Hippocampal formation (tissue), 2 donors: ENCODE results near the gene CLRN3.

Experiments used
- DNase-seq, 2 donors: peaks; one replicate each; lab custom pipeline; 2025; lab: John Stamatoyannopoulos, UW

Gene CLRN3

GRCh38 chr10:127892743-127893142 is at the start of gene CLRN3:
TSS of gene CLRN3 (minus strand) at chr10:127892941. CDS start at chr10:127892784, 157 bp downstream.
- DNase-seq, result no peak

- no peak for DNase-seq
These were observed 48.3 kb upstream of the CLRN3 start for GRCh38 chr10:127940866-127941640.

- no peak for DNase-seq
These were observed 47.1 kb upstream of the CLRN3 start for GRCh38 chr10:127939786-127940330.

- peak in 1 of 2 donors; percentile 62 for DNase-seq
These were observed 45.2 kb upstream of the CLRN3 start for GRCh38 chr10:127937915-127938463.

- no peak for DNase-seq
These were observed 44.3 kb upstream of the CLRN3 start for GRCh38 chr10:127937069-127937468.

- DNase-seq, result no peak
These were observed 42.4 kb upstream of the CLRN3 start for GRCh38 chr10:127935071-127935561.

GRCh38 chr10:127934383-127934782 is 41.6 kb upstream of the CLRN3 start:
- DNase-seq, result no peak

- DNase-seq, result no peak
These were observed 40.5 kb upstream of the CLRN3 start for GRCh38 chr10:127933271-127933670.

GRCh38 chr10:127932521-127933270 is 40.0 kb upstream of the CLRN3 start:
- no peak for DNase-seq

- no peak for DNase-seq
These were observed 35.5 kb upstream of the CLRN3 start for GRCh38 chr10:127928021-127928806.

GRCh38 chr10:127926455-127926854 is 33.7 kb upstream of the CLRN3 start:
- peak in 1 of 2 donors; percentile 26 for DNase-seq

GRCh38 chr10:127925471-127926207 is 32.9 kb upstream of the CLRN3 start:
- DNase-seq, result no peak

- DNase-seq, result no peak
These were observed 30.9 kb upstream of the CLRN3 start for GRCh38 chr10:127923646-127924045.

- peak in 1 of 2 donors; percentile 22 for DNase-seq
These were observed 30.1 kb upstream of the CLRN3 start for GRCh38 chr10:127922675-127923366.

- no peak for DNase-seq
These were observed 29.5 kb upstream of the CLRN3 start for GRCh38 chr10:127922206-127922605.

- DNase-seq, result no peak
These were observed 29.0 kb upstream of the CLRN3 start for GRCh38 chr10:127921753-127922145.

GRCh38 chr10:127921075-127921752 is 28.5 kb upstream of the CLRN3 start:
- DNase-seq, result no peak

GRCh38 chr10:127920306-127921074 is 27.7 kb upstream of the CLRN3 start:
- no peak for DNase-seq
